Measurements from ENCODE around the gene AKAP1.

DNA sequence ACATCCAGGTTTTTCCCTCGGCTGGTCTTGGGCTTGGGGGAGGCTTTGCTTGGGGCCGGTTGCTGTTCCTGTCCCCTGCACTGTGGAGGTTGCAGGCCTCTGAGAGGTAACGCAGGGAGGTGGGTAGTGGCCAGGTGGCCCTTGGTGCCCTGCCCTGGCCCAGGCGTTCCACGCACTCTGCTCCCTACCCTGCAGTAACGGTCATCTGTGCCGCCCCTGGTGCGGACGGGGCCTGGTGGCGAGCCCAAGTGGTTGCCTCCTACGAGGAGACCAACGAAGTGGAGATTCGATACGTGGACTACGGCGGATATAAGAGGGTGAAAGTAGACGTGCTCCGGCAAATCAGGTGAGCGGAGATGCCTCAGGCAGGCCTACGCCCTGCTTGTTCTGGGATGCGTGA is 30.9 kb downstream of the AKAP1 start:
- TF ChIP-seq, protein P1, sequence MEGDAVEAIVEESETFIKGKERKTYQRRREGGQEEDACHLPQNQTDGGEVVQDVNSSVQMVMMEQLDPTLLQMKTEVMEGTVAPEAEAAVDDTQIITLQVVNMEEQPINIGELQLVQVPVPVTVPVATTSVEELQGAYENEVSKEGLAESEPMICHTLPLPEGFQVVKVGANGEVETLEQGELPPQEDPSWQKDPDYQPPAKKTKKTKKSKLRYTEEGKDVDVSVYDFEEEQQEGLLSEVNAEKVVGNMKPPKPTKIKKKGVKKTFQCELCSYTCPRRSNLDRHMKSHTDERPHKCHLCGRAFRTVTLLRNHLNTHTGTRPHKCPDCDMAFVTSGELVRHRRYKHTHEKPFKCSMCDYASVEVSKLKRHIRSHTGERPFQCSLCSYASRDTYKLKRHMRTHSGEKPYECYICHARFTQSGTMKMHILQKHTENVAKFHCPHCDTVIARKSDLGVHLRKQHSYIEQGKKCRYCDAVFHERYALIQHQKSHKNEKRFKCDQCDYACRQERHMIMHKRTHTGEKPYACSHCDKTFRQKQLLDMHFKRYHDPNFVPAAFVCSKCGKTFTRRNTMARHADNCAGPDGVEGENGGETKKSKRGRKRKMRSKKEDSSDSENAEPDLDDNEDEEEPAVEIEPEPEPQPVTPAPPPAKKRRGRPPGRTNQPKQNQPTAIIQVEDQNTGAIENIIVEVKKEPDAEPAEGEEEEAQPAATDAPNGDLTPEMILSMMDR (conservative IDR thresholded peaks at IDR 0.05), result no peak
- no peak for TF ChIP-seq EZH2 (IDR thresholded peaks at IDR 0.05; ENCODE audit: low read depth)

Measured in PC-9 (cell line).